ENCODE results near the gene CENPT. TPM values are rescaled to one million over a fixed set of nuclear protein-coding genes. Genes with fewer than 3 reads are reported as not detected.

CENPT gene
- total RNA-seq, 1 donor from 2014 or later: 27.9 TPM

GRCh38 chr16:67790071-67790470, 57.4 kb downstream of the CENPT start:
- intact Hi-C loops (cut with DNase I): no loop called here
- DNase-seq (ENCODE audit: low spot score): no peak

- no peak for DNase-seq (ENCODE audit: low spot score)
- intact Hi-C loops (cut with DNase I): no loop called here
Measured at GRCh38 chr16:67786491-67786890, 61.0 kb downstream of the CENPT start.

DNA sequence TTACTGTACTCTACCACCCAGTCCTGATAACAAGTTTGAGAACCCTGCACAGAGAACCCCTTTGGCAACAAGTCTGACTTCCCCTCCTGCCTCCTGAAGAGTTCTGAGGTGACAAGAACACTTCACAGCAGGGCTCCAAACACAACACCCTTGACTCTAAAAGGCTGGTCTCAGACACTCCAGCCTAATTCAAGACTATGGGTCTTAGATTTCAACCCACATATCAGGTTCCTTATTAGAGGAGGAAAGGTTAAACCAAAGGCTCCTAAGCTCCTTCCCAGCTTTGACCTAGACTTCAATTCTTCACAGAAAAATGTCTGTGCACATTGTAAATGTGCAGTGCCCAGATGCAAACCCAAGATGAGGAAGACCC, 64.2 kb downstream of the CENPT start:
- intact Hi-C loops (cut with DNase I): no loop called here
- DNase-seq (ENCODE audit: low spot score): no peak

DNA sequence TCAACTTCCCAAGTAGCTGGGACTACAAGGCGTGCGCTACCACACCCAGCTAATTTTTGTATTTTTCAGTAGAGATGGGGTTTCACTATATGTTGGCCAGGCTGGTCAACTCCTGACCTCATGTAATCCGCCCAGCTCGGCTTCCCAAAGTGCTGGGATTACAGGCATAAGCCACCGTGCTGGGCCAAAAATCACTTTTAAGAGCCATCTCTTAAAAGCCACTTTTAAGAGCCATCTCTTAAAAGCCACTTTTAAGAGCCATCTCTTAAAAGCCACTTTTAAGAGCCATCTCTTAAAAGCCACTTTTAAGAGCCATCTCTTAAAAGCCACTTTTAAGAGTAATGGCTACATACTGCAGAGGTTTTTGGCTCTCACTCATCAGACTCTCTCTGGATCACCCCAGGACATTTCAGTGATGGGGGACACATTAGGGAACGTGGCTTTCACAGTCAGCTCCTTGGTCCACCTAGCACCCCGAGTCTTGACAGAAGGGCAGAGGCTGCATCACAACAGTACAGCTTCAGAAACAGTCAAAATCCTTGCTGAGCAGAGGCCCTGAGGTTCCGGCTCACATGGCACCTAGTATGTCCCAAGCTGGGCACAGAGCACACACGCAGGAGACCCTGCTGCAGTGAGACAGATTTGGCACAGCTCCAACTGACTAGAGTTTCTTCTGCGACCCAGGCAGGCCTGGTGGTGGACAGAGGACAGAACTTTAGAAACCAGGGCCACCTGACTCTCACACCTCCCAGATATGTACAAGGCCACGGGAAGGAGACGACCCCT, 64.7 kb downstream of the CENPT start:
- no peak for DNase-seq (ENCODE audit: low spot score)
- intact Hi-C loops (cut with DNase I): no loop called here

DNA sequence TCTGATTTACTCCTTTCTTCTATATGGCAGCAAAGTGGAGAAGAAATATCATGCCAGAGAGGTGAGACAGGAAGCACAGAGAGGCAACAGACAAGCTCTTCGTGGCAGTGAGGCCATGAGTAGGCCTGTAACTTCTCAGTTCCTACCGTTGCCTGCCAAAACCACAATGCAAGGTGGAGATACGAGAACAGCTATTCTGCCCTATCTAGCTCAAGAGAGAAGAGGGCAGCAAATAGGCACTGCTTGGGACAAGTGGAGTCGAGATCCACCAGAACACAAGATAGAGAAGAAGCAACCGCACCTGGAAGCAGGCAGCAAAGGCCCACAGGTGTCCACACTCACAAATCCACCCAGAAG, 66.0 kb downstream of the CENPT start:
- intact Hi-C loops (cut with DNase I): no loop called here
- DNase-seq (ENCODE audit: low spot score): no peak

GRCh38 chr16:67780847-67781564, 66.5 kb downstream of the CENPT start:
- intact Hi-C loops (cut with DNase I): no loop called here
- DNase-seq (ENCODE audit: low spot score): no peak

DNA sequence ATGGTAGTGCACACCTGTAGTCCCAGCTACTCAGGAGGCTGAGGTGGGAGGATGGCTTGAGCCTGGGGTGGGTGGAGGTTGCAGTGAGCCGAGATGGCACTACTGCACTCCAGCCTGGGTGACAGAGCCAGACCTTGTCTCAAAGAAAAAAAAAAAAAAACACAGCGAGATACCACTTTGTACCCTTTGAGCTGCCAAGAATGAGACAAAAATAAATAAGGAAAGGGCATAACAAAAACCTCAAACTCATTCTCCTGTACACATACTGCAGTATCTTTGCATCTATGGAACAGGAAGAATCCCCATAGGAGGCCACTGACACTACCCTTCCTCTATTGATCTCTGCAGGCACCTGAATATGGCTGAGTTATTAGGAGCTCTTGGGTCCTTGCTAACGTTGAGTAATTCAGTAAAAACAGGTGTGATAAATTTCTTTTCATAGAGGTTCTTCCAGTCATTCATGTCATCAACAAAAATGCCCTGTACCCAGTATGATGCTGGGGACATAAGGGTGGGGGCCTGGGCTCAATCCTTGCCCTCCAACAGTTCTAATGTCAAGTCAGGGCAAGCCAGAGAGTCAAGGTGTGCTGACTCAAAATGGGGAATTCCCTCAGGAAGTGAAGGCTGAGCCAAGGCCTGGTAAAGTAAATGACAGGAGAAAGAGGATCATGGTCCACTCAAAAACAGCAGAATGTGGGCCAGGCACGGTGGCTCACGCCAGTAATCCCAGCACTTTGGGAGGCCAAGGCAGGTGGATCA, 68.1 kb downstream of the CENPT start:
- intact Hi-C loops (cut with DNase I): no loop called here
- no peak for DNase-seq (ENCODE audit: low spot score)

Other genes starting within 250 kb of the CENPT start
- 0.40 TPM for gene CARMIL2, start 202.5 kb downstream of the CENPT start, total RNA-seq
- 9.3 TPM for gene ACD, start 187.4 kb downstream of the CENPT start, total RNA-seq
- 3.4 TPM for gene PARD6A, start 186.7 kb downstream of the CENPT start, total RNA-seq
- gene ENKD1, start 180.9 kb downstream of the CENPT start, total RNA-seq: 8.5 TPM
- 5.6 TPM for gene C16orf86, start 180.9 kb downstream of the CENPT start, total RNA-seq
- 10.7 TPM for gene GFOD2, start 128.4 kb downstream of the CENPT start, total RNA-seq
- gene RANBP10, start 41.1 kb downstream of the CENPT start, total RNA-seq: 16.4 TPM
- 0.51 TPM for gene TSNAXIP1, start 40.8 kb downstream of the CENPT start, total RNA-seq
- 23.0 TPM for gene THAP11, start 5.4 kb downstream of the CENPT start, total RNA-seq
- gene NUTF2, start 760 bp downstream of the CENPT start, total RNA-seq: 87.1 TPM
- 43.8 TPM for gene EDC4, start 25.4 kb upstream of the CENPT start, total RNA-seq
- 2.1 TPM for gene NRN1L, start 37.2 kb upstream of the CENPT start, total RNA-seq
- gene PSKH1, start 45.6 kb upstream of the CENPT start, total RNA-seq: 22.6 TPM
- gene CTRL, start 84.2 kb upstream of the CENPT start, total RNA-seq: not detected
- 66.1 TPM for gene PSMB10, start 89.2 kb upstream of the CENPT start, total RNA-seq
- 29.8 TPM for gene LCAT, start 96.4 kb upstream of the CENPT start, total RNA-seq
- 121 TPM for gene SLC12A4, start 120.9 kb upstream of the CENPT start, total RNA-seq
- gene DPEP3, start 132.8 kb upstream of the CENPT start, total RNA-seq: not detected
- 0.78 TPM for gene DPEP2, start 151.8 kb upstream of the CENPT start, total RNA-seq
- not detected for gene DPEP2NB, start 168.2 kb upstream of the CENPT start, total RNA-seq
- gene DDX28, start 175.5 kb upstream of the CENPT start, total RNA-seq: 8.6 TPM
- gene DUS2, start 175.6 kb upstream of the CENPT start, total RNA-seq: 6.4 TPM
- 22.9 TPM for gene NFATC3, start 237.7 kb upstream of the CENPT start, total RNA-seq

Measured in cardiac septum (tissue), 1 donor.